Neuronal stem cell (in vitro differentiated cells): ENCODE measurements around the gene TECTA.
"Not testable (repeated sequence)": the region's sequence is repeated elsewhere in the genome, so short reads cannot be mapped to it uniquely, and the experiment has no call there.

Experiments used
- DNase-seq: peaks from one replicate; pipeline ENCODE4 v3.0.0-alpha.2; 2013; ENCODE audit warnings: low spot score
- H2AFZ ChIP-seq: one replicate; pipeline ENCODE4 v1.6.1; 2013; ENCODE audit warnings: mild to moderate bottlenecking, low read length, inconsistent platforms
- H2AK5ac ChIP-seq: 2 replicates; pipeline ENCODE4 v1.6.1; 2013; ENCODE audit warnings: low read depth, mild to moderate bottlenecking, inconsistent platforms, low read length, moderate library complexity, mixed read lengths
- H2BK120ac ChIP-seq: 2 replicates; pipeline ENCODE4 v1.6.1; 2013; ENCODE audit warnings: low read depth, mild to moderate bottlenecking, inconsistent platforms, low read length, moderate library complexity, mixed read lengths
- H2BK12ac ChIP-seq: one replicate; pipeline ENCODE4 v1.6.1; 2013; ENCODE audit warnings: low read length, inconsistent platforms
- H2BK15ac ChIP-seq: 2 replicates; pipeline ENCODE4 v1.6.1; 2013; ENCODE audit warnings: mild to moderate bottlenecking, low read length, inconsistent platforms, mixed read lengths
- H2BK5ac ChIP-seq: one replicate; pipeline ENCODE4 v1.6.1; 2013; ENCODE audit warnings: inconsistent platforms, mild to moderate bottlenecking, low read length, moderate library complexity
- H3K14ac ChIP-seq: one replicate; pipeline ENCODE4 v1.6.1; 2013; ENCODE audit warnings: low read length, inconsistent platforms
- H3K18ac ChIP-seq: 2 replicates; pipeline ENCODE4 v1.6.1; 2013; ENCODE audit warnings: low read length, inconsistent platforms
- H3K23ac ChIP-seq: 2 replicates; pipeline ENCODE4 v1.6.1; 2013; ENCODE audit warnings: low read depth, mild to moderate bottlenecking, mixed read lengths, low read length, inconsistent platforms; ENCODE audit not compliant: poor library complexity
- H3K27ac ChIP-seq: replicated peaks from 3 replicates; pipeline ENCODE4 v1.5.1; 2013; ENCODE audit warnings: low read length, inconsistent platforms
- H3K27me3 ChIP-seq, 3 experiments: 2 replicates each; pipeline ENCODE4 v1.6.1; 2013; ENCODE audit warnings: low read length in 3 of 3, mild to moderate bottlenecking in 2 of 3, inconsistent platforms in 1 of 3, low read depth in 1 of 3, mixed read lengths in 1 of 3, moderate library complexity in 1 of 3; ENCODE audit not compliant: control insufficient read depth in 3 of 3, insufficient read depth in 3 of 3
- H3K36me3 ChIP-seq, 2 donors: replicated peaks in 1 of 2; 2 replicates each; pipeline ENCODE4 v1.6.1; 2013; ENCODE audit warnings: low read length in 2 of 2; ENCODE audit not compliant: control insufficient read depth in 2 of 2, insufficient read depth in 2 of 2
- H3K4ac ChIP-seq: 2 replicates; pipeline ENCODE4 v1.6.1; 2013; ENCODE audit warnings: inconsistent platforms, mild to moderate bottlenecking, low read length, moderate library complexity
- H3K4me1 ChIP-seq, 2 donors: 1 replicate in 1 of 2; 2 replicates in 1 of 2; pipeline ENCODE4 v1.6.1; 2013; ENCODE audit warnings: low read length in 2 of 2, low read depth in 1 of 2; ENCODE audit not compliant: control insufficient read depth in 2 of 2, insufficient read depth in 1 of 2
- H3K4me2 ChIP-seq: one replicate; pipeline ENCODE4 v1.6.1; 2013; ENCODE audit warnings: mild to moderate bottlenecking, low read length, inconsistent platforms; ENCODE audit not compliant: insufficient read depth, poor library complexity, severe bottlenecking
- H3K4me3 ChIP-seq, 2 donors: 2 replicates each; pipeline ENCODE4 v1.5.1; 2013; ENCODE audit warnings: low read length in 2 of 2, mild to moderate bottlenecking in 2 of 2, inconsistent platforms in 1 of 2, moderate library complexity in 1 of 2
- H3K79me1 ChIP-seq: one replicate; pipeline ENCODE4 v1.6.1; 2013; ENCODE audit warnings: low read depth, mild to moderate bottlenecking, inconsistent platforms, low read length, moderate library complexity
- H3K9ac ChIP-seq: one replicate; pipeline ENCODE4 v1.6.1; 2013; ENCODE audit warnings: mild to moderate bottlenecking, low read depth, low read length, inconsistent platforms; ENCODE audit not compliant: poor library complexity
- H3K9me3 ChIP-seq, 2 donors: replicated peaks in 1 of 2; 2 replicates each; pipeline versions ENCODE3 to v1.6.1; 2013; ENCODE audit warnings: low read length in 2 of 2, mild to moderate bottlenecking in 2 of 2, inconsistent platforms in 1 of 2, low read depth in 1 of 2, mixed read lengths in 1 of 2, moderate library complexity in 1 of 2; ENCODE audit not compliant: control insufficient read depth in 2 of 2, insufficient read depth in 1 of 2
- H4K8ac ChIP-seq: one replicate; pipeline ENCODE4 v1.6.1; 2013; ENCODE audit warnings: low read depth, mild to moderate bottlenecking, inconsistent platforms, low read length, moderate library complexity
- H4K91ac ChIP-seq: one replicate; pipeline ENCODE4 v1.6.1; 2013; ENCODE audit warnings: low read length, low read depth, mild to moderate bottlenecking, inconsistent platforms; ENCODE audit not compliant: poor library complexity
- WGBS, 2 donors: extraction: QIAGEN DNeasy Blood & Tissue Kit; methylation state at CpG; one replicate each; pipeline ENCODE4 v1.1.7; 2013; ENCODE audit warnings: missing lambda C conversion rate in 2 of 2, mixed read lengths in 1 of 2; ENCODE audit not compliant: insufficient read length in 2 of 2, insufficient replicate concordance in 1 of 2; ENCODE audit errors: extremely low coverage in 2 of 2; 5-methylcytosine and 5-hydroxymethylcytosine counted together

Gene TECTA

DNA sequence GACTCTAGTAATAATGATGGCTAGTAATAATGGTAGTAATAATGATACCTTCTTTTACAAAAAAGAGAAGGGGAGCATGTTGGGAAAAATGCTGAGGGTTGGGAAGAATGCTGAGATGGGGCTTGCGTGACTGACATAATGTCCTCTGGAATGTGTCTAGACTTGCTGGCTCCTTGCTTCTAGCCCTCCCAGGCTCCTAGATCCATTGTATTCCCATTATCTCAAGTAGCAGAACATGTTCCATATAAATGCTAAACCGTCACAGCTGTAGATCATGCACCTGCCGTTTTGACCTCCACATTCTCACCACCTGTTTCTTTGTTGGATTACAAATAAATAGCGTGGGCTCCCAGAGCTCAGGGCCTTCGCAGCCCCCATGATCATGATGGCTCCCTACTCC lies 139.0 kb downstream of the TECTA start:
- not testable (repeated sequence) for H3K9ac ChIP-seq, H3K18ac ChIP-seq, H3K27ac ChIP-seq, H2BK15ac ChIP-seq, H3K14ac ChIP-seq, H3K23ac ChIP-seq, H3K27me3 ChIP-seq, H3K4me3 ChIP-seq, H2BK12ac ChIP-seq, DNase-seq, H3K4me2 ChIP-seq, H3K4ac ChIP-seq, H2BK120ac ChIP-seq, H2AK5ac ChIP-seq, H4K8ac ChIP-seq, H2AFZ ChIP-seq, H4K91ac ChIP-seq, H3K79me1 ChIP-seq, H2BK5ac ChIP-seq, H3K36me3 ChIP-seq
- H3K4me1 ChIP-seq = peaks cover 9 to 56% of the 10 kb centered on the region in 2 donors
- WGBS, 2 donors = no CpG with 5 or more reads among the region's 5 CpGs
- peaks cover 0 to 13% of the 10 kb centered on the region in 2 donors for H3K9me3 ChIP-seq

DNA sequence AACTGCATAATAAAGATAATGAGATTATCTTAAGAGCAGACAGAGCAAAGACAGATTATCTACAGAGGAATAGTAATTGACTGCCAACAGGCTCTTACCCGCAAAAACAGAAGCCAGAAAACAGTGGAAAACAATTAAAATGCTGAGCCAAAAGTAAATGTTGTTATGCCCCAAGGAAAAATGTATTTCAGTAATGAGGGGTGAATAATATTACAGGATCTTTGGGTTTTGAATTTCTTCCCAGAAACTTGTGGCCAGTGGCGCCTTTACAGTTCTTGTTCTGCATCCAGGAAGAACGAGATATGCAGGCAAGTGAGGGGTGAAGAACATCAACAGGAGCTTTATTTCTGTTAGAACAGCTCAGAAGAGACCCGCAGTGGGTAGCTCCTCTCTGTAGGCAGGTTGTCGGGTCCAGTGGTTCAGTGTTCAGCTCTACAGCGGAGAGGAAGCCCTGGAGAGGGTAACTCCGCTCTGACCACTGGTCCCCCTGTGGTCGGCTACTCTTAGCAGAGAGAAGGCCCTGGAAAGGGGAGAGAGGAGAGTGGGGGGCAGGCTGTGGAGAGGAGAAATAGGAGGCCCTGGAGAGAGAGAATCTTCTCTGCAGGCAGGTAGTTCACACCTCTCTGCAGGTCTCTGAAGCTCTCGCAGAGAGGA lies 139.7 kb downstream of the TECTA start:
- Histone ChIP-seq H2AFZ (no peak overlapping the region), H3K9me3 (peaks cover 0 to 13% of the 10 kb centered on the region in 2 donors), H3K4me3 (no peak overlapping the region), H2BK12ac (no peak overlapping the region), H3K4ac (no peak overlapping the region), H4K91ac (no peak overlapping the region), H3K18ac (peak overlapping the region; percentile 19), H3K23ac (no peak overlapping the region), H4K8ac (no peak overlapping the region), H2BK120ac (peak overlapping the region; percentile 55), H2AK5ac (peak overlapping the region; percentile 15), H3K27me3 (no peaks in the 10 kb centered on the region), H3K27ac (no peak overlapping the region), H3K79me1 (no peaks in the 10 kb centered on the region), H2BK5ac (no peak overlapping the region), H3K4me1 (peaks cover 9 to 48% of the 10 kb centered on the region in 2 donors), H2BK15ac (peak overlapping the region; percentile 8), H3K4me2 (no peak overlapping the region), H3K36me3 (no peaks in the 10 kb centered on the region), H3K9ac (no peak overlapping the region), H3K14ac (no peak overlapping the region)
- WGBS, 2 donors = no CpG with 5 or more reads among the region's 9 CpGs
- DNase-seq = no peak
